Ureter (tissue), 1 donor: ENCODE results near the gene PREPL. TPM values are rescaled to one million over a fixed set of nuclear protein-coding genes. Genes with fewer than 3 reads are reported as not detected.
A peak's percentile ranks its signal among the peaks of the same experiment; 100 is the strongest.

ENCODE experiments used
- DNase-seq: peaks from one replicate; pipeline ENCODE4 v3.0.0-alpha.2; 2020; ENCODE audit warnings: low spot score
- total RNA-seq: library from RNA; stranded (reverse); gene quantifications from one replicate; pipeline ENCODE4 v1.2.4, GENCODE V29; 2023
- donor health status: DM: yes; HTN: yes; CAD: no.

Gene PREPL
- total RNA-seq, 1 donor from 2014 or later = 72.2 TPM

GRCh38 chr2:44295633-44296359, 65.5 kb downstream of the PREPL start:
- no peak for DNase-seq

- no peak for DNase-seq
These were observed 66.2 kb downstream of the PREPL start for GRCh38 chr2:44295113-44295512.

DNA sequence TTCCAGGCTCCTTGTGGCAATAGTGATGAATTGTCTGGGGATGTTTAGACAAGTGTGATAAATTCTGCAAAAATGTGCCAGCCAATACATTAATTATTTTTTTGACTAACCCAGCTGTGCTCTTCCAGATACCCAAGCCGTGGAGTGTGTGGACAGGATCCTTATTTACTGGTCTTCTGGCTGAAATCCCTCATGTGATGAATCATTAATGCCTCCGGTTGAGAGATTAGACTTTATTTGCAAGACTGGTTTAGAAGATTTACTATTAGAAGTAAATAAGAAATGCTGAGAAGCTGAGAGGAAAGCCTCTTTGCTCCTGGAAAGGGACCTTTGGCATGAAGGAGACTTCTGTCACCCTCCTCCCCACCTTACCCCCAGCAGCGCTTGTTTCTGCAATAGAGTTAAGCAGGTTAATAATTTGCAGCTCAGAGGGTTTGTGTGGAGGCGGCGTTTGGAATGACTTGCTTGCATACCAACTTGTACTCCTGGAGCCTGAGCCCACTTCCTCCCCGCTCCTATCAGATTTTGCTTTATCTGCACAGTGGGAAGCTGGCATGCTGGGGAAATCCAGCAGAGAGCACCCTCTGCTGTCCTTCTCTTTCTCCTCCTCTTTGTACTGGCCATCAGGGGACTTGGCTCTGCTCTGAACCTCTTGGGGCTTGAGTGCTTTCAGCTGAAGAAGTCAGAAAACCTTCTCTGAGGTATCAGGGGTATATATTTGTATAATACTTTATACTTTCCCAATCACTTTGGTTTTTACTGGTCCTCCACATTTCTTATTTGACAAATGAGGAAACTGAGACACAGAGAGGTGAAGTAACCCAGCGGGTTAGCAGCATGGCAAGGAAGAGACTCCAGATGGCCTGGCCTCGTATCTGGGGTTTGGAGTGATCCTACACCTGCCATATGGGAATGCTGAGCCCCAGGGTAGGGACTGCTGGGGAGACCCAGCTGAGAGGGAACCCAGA, 69.7 kb downstream of the PREPL start:
- peak; percentile 63 for DNase-seq

DNA sequence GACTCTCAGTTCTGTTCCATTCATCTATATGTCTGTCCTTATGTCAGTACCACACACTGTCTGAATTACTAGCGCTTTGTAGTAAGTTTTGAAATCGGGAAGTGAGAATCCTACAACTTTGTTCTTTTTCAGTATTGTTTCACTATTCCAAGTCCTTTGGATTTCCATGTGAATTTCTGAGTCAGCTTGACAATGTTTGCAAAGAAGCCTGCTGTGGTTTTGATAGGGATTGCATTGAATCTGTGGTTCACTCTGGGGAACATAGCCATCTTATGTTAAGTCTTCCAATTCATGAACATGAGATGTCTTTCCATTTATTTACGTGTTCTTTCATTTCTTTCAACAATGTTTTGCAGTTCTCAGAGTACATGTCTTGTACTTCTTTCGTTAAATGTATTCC, 71.0 kb downstream of the PREPL start:
- no peak for DNase-seq

DNA sequence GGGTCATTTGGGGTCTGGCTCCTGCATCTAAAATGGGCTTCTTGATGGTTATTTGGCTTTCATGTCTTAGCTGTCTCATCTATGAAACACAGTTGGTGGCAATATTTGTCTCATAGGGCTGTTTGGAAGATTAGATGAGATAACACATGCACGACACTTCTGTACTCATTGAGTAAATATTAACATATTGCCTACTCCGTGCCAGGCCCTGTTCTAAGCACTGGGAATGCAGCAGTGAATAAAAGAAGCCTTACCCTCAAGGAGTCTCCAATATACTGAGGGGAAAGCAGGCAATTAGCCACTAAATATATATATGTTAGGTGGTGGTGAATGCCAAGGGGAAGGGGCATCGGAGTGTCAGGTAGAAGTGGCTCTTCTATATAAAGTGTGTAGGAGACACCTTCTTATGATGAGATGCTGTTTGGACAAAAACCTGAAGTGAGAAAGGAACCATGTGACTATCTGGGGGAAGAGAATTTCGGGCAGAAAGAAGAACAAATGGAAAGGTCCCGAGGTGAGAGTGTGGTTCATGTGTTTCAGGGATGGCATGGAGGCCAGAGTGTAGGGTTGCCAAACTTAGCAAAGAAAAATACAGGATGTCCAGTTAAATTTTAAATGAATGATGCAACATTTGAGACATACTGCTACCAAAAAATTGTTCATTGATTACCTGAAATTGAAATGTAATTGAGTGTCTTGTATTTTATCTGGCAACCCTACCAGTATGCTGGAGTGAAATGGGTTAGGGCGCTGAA, 74.2 kb downstream of the PREPL start:
- no peak for DNase-seq

DNA sequence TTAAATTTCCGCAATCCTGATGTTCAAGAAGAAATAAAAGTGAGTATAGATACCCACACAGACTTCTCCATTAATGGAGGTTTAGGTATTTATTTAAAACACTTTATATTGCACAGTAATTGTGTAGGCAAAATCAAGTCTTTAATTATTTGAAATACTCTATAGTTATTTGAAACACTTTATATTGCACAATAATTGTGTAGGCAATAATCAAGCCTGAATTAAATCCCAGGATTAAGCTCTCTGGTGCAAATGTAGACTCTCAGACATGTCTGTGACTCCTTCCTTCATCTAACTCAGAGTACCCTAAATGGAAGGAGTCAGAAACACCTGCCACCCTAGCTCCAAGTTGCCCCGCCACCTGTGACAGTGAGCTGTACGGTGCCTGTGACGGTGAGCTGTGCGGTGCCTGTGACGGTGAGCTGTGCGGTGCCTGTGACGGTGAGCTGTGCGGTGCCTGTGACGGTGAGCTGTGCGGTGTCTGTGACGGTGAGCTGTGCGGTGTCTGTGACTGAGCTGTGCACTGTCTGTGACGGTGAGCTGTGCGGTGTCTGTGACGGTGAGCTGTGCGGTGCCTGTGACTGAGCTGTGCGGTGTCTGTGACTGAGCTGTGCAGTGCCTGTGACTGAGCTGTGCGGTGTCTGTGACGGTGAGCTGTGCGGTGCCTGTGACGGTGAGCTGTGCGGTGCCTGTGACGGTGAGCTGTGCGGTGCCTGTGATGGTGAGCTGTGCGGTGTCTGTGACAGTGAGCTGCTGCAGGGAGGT, 75.0 kb downstream of the PREPL start:
- DNase-seq = no peak

- DNase-seq = no peak
These were observed 76.1 kb downstream of the PREPL start for GRCh38 chr2:44285174-44285573.

- no peak for DNase-seq
These were observed 78.1 kb downstream of the PREPL start for GRCh38 chr2:44283116-44283666.

- DNase-seq = no peak
These were observed 80.4 kb downstream of the PREPL start for GRCh38 chr2:44280869-44281268.

DNA sequence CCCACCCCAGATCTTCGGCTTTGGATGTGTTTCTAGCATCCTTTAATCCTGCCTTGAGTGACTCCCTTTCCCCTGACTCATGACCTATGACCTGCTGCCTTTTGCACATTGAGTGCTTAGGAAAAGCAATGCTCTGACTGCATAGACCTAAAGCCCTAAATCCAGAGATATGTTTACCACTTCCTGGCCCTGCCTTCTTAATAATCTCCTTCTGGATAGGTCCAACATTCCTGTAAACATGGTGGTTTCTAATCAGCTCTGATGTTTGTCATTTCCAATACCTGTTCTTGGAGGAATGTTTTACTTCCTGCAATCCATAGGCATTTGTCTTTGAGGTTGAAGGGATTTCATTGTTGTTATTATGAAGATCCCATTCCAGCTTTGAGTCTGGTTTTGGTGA, 83.8 kb downstream of the PREPL start:
- no peak for DNase-seq

GRCh38 chr2:44275927-44276303, 85.4 kb downstream of the PREPL start:
- DNase-seq = no peak

DNA sequence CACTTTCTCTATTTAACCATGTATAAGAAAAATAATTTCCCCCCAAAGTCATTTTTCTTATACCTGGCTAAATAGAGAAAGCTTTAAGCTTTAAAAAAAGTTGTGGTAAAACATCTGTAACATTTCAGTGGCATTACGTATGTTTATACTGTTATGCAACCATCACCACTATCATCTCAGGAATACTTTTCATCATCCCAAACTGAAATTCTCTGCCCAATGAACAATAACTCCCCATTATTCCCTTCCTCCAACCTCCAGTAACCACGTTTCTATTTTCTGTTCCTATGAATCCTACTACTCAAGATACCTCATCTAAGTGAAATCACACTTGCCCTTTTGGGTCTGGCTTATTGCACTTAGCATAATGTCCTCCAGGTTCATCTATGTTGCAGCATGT, 87.7 kb downstream of the PREPL start:
- DNase-seq = no peak

- DNase-seq = no peak
These were observed 88.2 kb downstream of the PREPL start for GRCh38 chr2:44273076-44273475.

DNA sequence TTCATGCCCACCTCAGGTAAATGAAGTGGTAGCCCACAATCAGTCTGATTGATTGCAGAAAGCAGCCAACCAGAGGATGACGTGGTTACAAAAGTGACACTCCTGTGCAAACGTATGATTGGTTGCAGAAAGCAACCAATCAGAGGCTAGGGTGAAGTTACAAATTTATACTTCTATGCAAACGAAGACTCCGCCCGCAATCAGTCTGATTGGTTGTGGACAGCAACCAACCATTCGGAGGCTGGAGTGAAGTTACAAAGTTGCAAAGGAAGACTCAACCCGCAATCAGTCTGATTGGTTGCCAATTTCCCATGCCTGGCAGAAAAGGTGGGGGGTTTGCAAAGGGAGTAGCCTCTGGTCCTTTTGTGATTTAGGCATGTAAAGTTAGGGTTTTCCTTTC, 90.0 kb downstream of the PREPL start:
- no peak for DNase-seq

DNA sequence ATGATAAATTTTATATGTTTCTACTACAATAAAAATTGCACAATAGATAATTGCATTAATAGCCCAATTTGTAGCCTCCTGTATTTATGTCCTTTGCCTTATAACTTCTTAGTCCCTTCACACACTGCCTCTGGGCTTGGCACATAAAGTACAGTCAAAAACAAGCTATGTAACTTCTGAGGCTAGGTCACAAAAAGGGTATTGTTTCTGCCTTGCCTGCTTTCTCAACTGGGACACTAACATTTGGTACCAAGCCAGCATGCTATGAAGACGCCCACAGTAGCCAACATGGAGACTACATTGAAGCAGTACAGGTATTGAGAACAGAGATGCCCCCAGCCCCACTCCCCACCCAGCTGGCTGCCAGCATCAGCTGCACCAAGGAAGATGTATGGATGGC, 91.5 kb downstream of the PREPL start:
- DNase-seq = no peak

DNA sequence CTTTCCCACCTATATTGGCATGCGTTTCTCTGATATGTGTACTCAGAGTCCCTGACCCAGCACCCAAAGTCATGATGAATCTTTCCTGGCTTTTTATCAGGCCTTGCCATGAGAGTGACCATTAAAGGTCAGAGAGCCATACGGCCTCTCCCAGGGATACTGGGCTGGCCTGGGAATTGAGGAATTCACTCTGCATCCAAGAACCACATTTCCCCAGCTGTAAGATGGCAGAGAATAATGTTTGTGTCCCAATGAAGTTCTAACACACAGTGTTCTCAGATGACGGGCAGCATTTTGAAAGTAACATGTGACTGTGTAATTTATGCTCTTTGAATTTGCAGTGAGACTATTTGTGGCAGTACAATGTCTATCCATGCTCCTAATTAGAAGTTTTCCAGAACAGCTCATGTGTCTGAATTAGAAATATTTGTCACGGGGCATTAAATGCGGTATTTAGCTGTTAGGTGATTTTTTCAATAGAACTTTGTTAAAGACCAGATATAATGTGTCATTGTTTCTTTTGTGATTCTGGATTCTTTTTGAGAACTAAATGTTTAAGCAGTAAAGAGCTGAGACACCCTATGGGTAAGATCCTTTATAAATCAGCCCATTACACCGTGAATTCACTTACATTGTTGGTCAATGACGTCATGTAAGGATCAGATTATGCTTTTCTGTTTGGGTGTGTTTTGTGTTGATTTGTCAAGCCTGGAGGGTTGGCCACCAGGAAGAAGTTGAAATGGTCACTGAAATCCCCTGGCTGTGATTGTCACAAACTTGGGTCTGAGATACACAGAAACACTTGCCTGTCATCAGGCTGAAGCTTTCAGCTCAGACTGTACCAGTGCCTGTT, 93.3 kb downstream of the PREPL start:
- DNase-seq = no peak
